GM19324 (cell line): ENCODE measurements around the gene ZNF521.
A peak's percentile ranks its signal among the peaks of the same experiment; 100 is the strongest.

Source experiments
- ATAC-seq: cut with Tn5 transposase; IDR thresholded peaks from one replicate; pipeline ENCODE4 v1.9.1; 2021; ENCODE audit warnings: mild to moderate bottlenecking, moderate library complexity; ENCODE audit not compliant: unreplicated experiment, low FRiP score

Gene ZNF521

DNA sequence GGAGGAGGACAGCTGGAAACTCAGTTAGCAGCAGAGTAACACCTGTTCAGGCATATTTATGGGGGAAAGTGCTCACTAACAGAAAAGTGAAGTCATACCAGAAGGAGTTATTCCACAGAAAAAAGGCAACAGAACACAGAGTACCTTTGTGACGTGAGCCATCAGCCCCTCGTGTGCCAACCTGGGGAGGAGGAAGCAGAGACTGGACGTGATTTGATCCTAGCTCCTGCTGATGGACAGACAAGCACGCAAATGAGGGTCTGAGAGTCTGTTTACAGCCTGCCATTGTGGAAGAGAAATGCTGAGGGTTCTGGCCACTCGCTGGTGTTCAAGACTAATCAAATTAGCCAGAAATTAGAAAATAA lies 120.7 kb downstream of the ZNF521 start:
- ATAC-seq = no peak

GRCh38 chr18:25230658-25231326 lies 121.2 kb downstream of the ZNF521 start:
- ATAC-seq = no peak

DNA sequence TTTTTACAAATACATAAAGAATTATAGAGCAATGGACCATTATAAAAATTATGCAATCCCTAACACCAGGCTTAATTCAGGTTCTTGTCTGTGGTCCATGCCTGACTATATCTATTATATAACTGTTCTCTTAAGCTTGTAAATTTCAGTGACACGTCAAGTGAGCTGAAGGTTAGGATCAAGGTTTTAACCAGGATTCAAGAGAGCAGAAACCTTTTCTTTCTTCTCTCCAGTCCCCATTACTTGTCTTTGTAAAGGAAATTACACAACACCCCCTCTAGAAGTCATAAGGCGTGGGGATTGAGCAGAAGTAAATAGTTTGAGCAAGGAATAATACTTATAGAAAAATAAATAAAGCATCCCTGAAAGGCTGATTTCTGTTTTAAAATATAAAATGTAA lies 122.0 kb downstream of the ZNF521 start:
- no peak for ATAC-seq

DNA sequence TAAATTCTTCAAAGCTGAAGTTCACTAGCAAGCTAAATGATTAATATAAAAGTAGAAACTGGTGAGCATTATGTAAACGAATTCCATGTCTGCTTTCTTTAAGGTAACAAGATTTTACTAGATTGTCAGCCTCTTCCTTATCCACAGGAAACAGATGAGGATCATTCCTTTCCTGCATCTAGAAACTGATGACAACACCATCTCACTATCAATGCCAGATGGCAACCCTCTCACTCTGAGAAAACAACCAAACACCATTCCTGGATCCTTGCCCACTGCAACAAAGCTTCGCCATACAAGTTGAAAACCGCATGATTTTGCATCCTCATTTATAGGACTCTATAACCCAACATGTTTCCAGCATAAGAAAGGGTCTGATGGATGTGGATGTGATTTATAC lies 122.9 kb downstream of the ZNF521 start:
- ATAC-seq = no peak

DNA sequence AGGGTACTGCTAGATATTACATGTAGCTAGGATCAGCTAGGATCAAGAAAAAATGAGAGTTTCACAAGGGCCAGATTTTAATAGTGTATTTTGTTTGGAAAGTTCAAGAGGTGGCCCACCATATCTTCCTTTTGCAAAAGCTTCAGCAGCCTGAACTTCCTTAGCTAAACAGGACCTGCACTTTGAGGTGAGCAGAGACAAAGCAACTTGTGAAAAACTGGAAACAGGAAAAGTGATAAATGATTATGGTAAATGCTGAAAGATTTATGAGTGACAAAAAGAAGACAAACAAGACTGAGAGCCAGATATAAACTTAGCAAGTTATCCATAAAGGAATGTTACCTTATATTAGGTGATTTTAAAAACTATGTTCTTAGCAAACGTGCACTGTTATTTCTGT lies 123.6 kb downstream of the ZNF521 start:
- ATAC-seq = no peak

DNA sequence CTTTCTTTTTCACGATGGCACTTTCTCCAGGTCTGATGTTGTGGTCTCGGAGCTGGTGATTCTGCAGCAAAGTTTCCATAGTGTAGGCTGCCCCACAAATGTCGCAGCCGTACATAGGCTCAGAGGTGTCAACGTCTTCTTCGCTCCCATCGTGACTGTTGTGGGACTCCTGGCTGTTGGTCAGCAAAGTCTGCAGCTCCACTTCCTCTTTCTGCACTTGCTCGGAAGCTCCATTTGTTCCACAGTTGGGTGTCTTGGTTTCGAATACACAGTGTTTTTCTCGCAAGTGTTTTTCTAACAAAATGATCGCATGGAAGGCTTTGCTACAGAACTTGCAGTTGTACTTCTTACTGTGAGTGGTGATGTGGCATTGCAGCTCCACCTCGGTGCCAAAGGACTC lies 126.8 kb downstream of the ZNF521 start:
- no peak for ATAC-seq

- ATAC-seq = no peak
Measured at GRCh38 chr18:25223899-25224886, 127.8 kb downstream of the ZNF521 start.

DNA sequence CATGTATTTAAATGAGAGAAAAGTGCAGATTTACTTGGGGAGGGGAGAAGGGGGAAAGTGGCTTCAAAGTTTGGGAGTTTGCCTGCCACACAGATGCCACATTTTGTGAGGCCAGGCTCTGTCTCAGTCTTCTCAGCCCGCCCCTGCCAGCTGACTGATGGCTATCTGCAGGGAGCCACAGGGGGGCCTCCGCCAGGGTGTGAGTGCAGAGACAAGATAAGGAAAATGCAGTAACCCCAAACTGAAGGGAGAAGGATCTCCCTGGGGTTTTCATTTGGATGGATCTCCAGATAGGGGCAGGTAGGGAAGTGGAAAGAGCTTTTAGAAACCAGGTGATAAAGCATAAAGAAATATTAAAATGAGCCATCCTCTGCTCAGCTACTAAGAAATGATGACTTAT lies 128.8 kb downstream of the ZNF521 start:
- ATAC-seq = no peak

GRCh38 chr18:25222648-25223047 lies 129.3 kb downstream of the ZNF521 start:
- ATAC-seq = no peak

DNA sequence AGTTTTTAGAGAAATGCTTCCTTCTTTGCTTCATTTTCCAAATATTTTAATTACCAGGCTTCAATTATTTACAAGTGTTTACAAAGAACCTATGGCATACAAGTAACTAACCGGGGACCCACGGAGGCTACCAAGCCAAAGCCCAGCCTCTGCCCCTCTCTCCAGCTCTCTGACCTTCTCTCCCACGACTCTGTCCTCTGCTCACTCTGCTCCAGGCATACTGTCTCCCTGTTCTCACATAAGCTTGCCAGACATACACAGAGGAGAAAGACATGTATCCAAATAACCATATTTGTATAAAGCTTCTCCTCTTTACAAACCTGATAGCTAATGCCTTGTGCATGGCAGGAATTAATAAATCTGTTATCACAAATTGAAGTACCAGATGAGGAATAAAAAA lies 141.3 kb downstream of the ZNF521 start:
- ATAC-seq = no peak

- no peak for ATAC-seq
Measured at GRCh38 chr18:25192065-25192464, 159.9 kb downstream of the ZNF521 start.

DNA sequence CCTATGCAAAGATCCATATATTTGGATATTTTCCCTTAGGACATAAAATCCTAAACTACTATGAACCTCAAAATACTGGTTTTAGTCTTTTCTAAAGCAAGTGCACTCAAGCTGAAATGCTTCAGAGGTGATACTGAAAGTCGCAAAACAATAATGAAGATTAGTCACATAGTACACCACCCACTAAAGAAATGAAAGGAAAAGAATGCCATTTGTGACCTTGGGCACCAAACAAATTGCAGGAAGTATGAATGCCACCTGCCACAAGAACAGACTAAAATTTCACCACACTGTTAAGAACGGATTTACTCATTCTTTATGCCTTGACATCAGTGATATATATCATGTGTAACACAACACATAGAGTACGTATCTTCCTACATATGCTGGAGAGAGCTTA lies 161.5 kb downstream of the ZNF521 start:
- peak; percentile 77 for ATAC-seq

DNA sequence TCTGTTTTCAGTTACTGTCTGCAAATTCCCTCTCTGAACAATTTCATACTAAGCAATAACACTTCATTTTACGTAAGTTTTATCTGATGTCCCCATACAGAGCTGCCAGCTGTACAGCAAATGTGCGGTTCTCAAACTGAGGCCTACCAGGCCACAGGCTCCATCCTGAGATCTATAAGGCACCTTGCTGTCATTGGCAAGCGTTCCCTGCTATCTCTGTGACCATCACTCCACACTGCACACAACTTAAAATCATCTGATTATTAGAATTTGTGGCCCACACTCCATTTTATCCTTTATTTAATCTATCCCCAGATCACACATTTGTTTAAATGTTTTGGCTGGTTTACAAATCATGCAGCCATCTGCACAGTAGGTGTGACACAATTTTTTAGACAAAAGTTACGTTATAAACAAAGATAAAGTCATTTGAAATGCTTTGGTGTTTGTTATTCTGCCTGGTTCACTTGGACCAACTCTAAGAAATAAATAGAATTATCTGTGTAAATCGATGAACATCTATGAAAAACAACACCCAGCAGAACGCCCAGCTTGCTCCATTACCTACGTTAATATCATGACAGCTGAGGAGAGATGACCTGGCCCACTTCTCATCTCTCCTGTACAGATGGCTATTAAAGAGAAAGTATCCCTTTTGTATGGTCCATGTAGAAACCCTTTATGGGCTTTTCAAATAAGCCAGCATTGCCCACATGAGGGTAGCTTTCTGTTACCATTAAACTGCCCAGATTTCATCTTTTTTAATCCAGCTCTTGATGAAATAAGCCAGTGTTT lies 162.4 kb downstream of the ZNF521 start:
- ATAC-seq = no peak

- ATAC-seq = no peak
Measured at GRCh38 chr18:25187521-25188192, 164.3 kb downstream of the ZNF521 start.

GRCh38 chr18:25186871-25187270 lies 165.1 kb downstream of the ZNF521 start:
- no peak for ATAC-seq

GRCh38 chr18:25181993-25182392 lies 170.0 kb downstream of the ZNF521 start:
- no peak for ATAC-seq

- ATAC-seq = no peak
Measured at GRCh38 chr18:25181581-25181980, 170.4 kb downstream of the ZNF521 start.

DNA sequence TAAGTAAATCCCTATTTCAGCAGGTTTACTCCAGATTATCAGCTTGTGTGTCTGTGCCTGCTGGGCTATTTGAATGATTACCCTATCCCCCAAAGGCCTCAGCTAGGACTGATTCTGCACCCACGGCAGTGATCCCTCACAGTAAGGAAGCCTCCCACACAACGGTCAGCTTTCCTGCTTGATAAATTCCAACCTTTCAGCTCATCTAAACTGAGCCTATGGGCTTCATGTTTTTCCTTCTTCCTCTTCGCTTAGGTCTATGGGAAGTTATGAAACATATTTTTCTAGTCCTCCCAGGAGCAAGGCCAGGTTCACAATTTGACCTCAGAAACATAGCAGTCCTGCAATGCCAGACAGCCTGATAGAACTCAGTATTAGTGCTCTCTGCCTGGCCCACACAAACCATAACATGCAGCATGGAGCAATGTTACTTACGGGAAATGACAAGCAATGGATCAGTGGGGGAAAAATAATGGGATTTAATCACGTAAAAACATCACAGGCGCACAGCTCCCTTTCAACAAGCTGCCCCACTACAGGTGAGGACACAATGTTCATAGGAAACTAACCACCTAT lies 170.9 kb downstream of the ZNF521 start:
- no peak for ATAC-seq

DNA sequence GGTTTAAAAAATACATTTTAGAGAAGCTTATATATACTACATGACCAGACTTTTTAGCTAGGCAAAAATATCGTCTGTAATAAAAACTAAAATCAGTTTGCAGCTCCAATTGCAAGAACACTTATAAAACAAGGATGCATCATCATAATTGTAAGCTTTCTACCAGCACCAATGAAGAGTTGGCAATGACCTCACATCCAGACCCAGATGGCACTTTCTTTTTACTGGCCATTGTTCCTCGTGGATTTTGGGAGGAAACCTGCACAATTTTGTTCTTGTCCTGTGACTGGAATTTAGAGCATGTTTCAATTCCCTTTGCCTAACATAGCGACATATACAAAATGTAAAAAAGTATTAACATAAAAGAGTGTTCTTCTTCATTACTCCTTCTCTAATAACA lies 174.3 kb downstream of the ZNF521 start:
- no peak for ATAC-seq

DNA sequence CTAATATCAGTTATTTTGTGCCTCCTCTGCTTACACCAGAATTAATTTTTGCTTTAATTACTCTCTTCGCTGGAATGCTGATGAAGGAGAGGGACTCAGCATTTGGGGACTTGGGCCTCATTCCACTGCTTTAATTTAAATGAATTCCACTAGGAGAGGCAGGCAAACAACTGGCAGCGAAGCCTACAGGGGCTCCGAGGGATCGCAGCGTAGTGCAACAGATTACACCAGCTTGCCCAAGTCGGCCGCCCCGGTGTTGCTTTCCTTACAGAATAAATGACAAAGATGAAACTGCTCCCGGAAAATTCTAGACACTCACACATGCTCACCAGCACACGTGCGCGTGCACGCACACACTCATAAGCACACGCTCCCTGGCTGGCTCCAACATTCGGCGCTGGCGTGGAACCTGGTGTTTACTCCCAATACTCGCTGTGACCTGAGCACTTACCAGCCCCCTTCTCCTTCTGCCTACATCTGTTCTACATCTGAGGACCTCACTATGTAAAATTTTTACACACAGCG lies 175.4 kb downstream of the ZNF521 start:
- no peak for ATAC-seq
